K562 (cell line): Measurements from ENCODE around the gene RAB3C. TPM values are rescaled to one million over a fixed set of nuclear protein-coding genes. Genes with fewer than 3 reads are reported as not detected.
A peak's percentile ranks its signal among the peaks of the same experiment; 100 is the strongest.

Experiments used
- ATAC-seq: fragments of 200-7000 bp; cut with Tn5 transposase; 3 replicates; pipeline ENCODE4 v1.9.1; 2020; ENCODE audit warnings: moderate library complexity
- BruUV-seq: library from RNA; stranded (reverse); fragments of 400-500 nt; replicated peaks from 2 replicates; lab custom pipeline; 2021; lab: Mats Ljungman, UMichigan
- CTCF ChIA-PET: fragments of 300-600 bp; formaldehyde crosslinking; extraction: SDS; loops from one replicate; lab custom pipeline; 2021; ENCODE audit warnings: low intra/inter-chr PET ratio; lab: Yijun Ruan, JAX
- POLR2A ChIA-PET: fragments of 300-600, 350-650 bp; sonication (Branson Sonifier 250); formaldehyde crosslinking; extraction: SDS; loops from one replicate; lab custom pipeline; 2021; ENCODE audit warnings: antibody characterized with exemption, inconsistent platforms; lab: Yijun Ruan, JAX
- DNase-seq, 4 experiments: peaks; one replicate each; pipeline versions ENCODE4 v3.0.0 to v3.0.0-alpha.2; 2011 to 2018; ENCODE audit warnings: low spot score in 3 of 4, mixed read lengths in 3 of 4; ENCODE audit errors: extremely low read depth in 1 of 4
- FAIRE-seq: peaks from 2 replicates; lab custom pipeline; 2011; peaks lifted over from hg19 to GRCh38; lab: Jason Lieb, UNC
- H2AFZ ChIP-seq: 2 replicates; pipeline ENCODE4 v1.6.0; 2011; ENCODE audit warnings: low read depth, low read length, control low read depth, inconsistent platforms
- H3K27ac ChIP-seq: fragments of 200-600 bp; 3 replicates; pipeline ENCODE4 v1.8.0; 2011; ENCODE audit warnings: low read depth, mild to moderate bottlenecking, control low read depth, inconsistent platforms, low read length, moderate library complexity, mixed read lengths; ENCODE audit errors: extremely low read depth
- H3K27me3 ChIP-seq, 2 experiments: fragments of 300-600 bp in 1 of 2; 2 replicates in 1 of 2; 3 replicates in 1 of 2; pipeline versions ENCODE4 v1.6.0 to v1.8.0; 2011; ENCODE audit warnings: inconsistent platforms in 2 of 2, low read length in 2 of 2, mild to moderate bottlenecking in 1 of 2, mixed read lengths in 1 of 2, moderate library complexity in 1 of 2; ENCODE audit not compliant: control insufficient read depth in 2 of 2, insufficient read depth in 2 of 2
- H3K36me3 ChIP-seq: fragments of 300-600 bp; 3 replicates; pipeline ENCODE4 v1.8.0; 2011; ENCODE audit warnings: mild to moderate bottlenecking, low read length, inconsistent platforms; ENCODE audit not compliant: control insufficient read depth, insufficient read depth
- H3K4me1 ChIP-seq, 2 experiments: fragments of 200-600 bp in 1 of 2; replicated peaks in 1 of 2; 2 replicates in 1 of 2; 3 replicates in 1 of 2; pipeline versions ENCODE4 v1.5.1 to v1.8.0; 2011; ENCODE audit warnings: inconsistent platforms in 2 of 2, low read length in 2 of 2, mild to moderate bottlenecking in 1 of 2, mixed read lengths in 1 of 2, moderate library complexity in 1 of 2; ENCODE audit not compliant: control insufficient read depth in 2 of 2, insufficient read depth in 2 of 2
- H3K4me2 ChIP-seq: 2 replicates; pipeline ENCODE4 v1.6.1; 2011; ENCODE audit warnings: low read length, control low read depth, inconsistent platforms, mixed read lengths; ENCODE audit not compliant: insufficient read depth
- H3K4me3 ChIP-seq: fragments of 200-600 bp; sonication (generic), shearing (Covaris generic); 2 replicates; pipeline ENCODE4 v1.5.1; 2016; ENCODE audit warnings: control low read depth, inconsistent platforms
- H3K79me2 ChIP-seq: fragments of 200-600 bp; 3 replicates; pipeline ENCODE4 v1.8.0; 2011; ENCODE audit warnings: low read length, inconsistent platforms; ENCODE audit not compliant: control insufficient read depth, insufficient read depth
- H3K9ac ChIP-seq, 2 experiments: 2 replicates each; pipeline versions ENCODE4 v1.6.0 to v1.6.1; 2011; ENCODE audit warnings: low read depth in 2 of 2, low read length in 2 of 2, control low read depth in 1 of 2, inconsistent platforms in 1 of 2, mild to moderate bottlenecking in 1 of 2, mixed read lengths in 1 of 2; ENCODE audit not compliant: insufficient read depth in 1 of 2
- H3K9me1 ChIP-seq: one replicate; pipeline ENCODE4 v1.6.0; 2011; ENCODE audit warnings: inconsistent platforms, mild to moderate bottlenecking, low read length, moderate library complexity; ENCODE audit not compliant: control insufficient read depth, insufficient read depth
- H3K9me3 ChIP-seq: replicated peaks from 2 replicates; pipeline ENCODE4 v1.5.1; 2011; ENCODE audit warnings: low read depth, low read length, inconsistent platforms; ENCODE audit not compliant: control insufficient read depth, insufficient read depth
- H4K20me1 ChIP-seq: replicated peaks from 2 replicates; pipeline ENCODE4 v1.6.1; 2011; ENCODE audit warnings: low read length, inconsistent platforms, mixed read lengths; ENCODE audit not compliant: control insufficient read depth, insufficient read depth
- CBFB ChIP-seq: sonication (generic); formaldehyde crosslinking; IDR thresholded peaks from 2 replicates; pipeline ENCODE4 v1.4.0; 2020; ENCODE audit warnings: mild to moderate bottlenecking, missing genetic modification reagents
- CEBPB ChIP-seq: fragments of 450-650 bp; IDR thresholded peaks from 2 replicates; pipeline ENCODE4 v1.6.1; 2016; ENCODE audit warnings: missing genetic modification characterization, missing compliant biosample characterization
- DACH1 ChIP-seq: fragments of 450-650 bp; IDR thresholded peaks from 2 replicates; pipeline ENCODE4 v1.6.1; 2018; ENCODE audit not compliant: partially characterized antibody
- RAD21 ChIP-seq, 2 experiments: fragments of 250-450 bp in 1 of 2; fragments of 450-650 bp in 1 of 2; sonication (Bioruptor Pico) in 1 of 2; formaldehyde crosslinking in 1 of 2; IDR thresholded peaks in 1 of 2; conservative IDR thresholded peaks in 1 of 2; 2 replicates each; pipeline versions ENCODE4 v1.4.0 to v1.8.0; 2020 to 2022; ENCODE audit warnings: mild to moderate bottlenecking in 2 of 2, moderate library complexity in 1 of 2
- SMC3 ChIP-seq: conservative IDR thresholded peaks from 2 replicates; pipeline ENCODE4 v1.6.1; 2011; ENCODE audit warnings: low read depth, low read length, improper control_type of control experiment; ENCODE audit not compliant: insufficient read depth
- WGBS: fragments of 100-300 bp; shearing (Covaris generic); methylation state at CpG from one replicate; pipeline ENCODE4 v1.1.6; 2016; ENCODE audit warnings: low coverage, mixed read lengths; ENCODE audit not compliant: insufficient coverage; ENCODE audit errors: missing lambda C conversion rate; 5-methylcytosine and 5-hydroxymethylcytosine counted together
- in situ Hi-C: fragments of 300-500 bp; cut with MboI; formaldehyde crosslinking; loops from 4 replicates; pipeline ENCODE4 v1.15.0; 2018; ENCODE audit warnings: inconsistent platforms, mixed read lengths
- intact Hi-C: fragments of 100-400 bp; cut with micrococcal nuclease; formaldehyde crosslinking; loops from 2 replicates; pipeline ENCODE4 v1.14.2; 2022
- polyA plus RNA-seq, 8 experiments: library from polyadenylated mRNA; depleted of rRNA in 4 of 8; stranded (reverse) in 5 of 8; unstranded in 3 of 8; fragments of >200 nt; fragmentation: Nextera tagmentation in 2 of 8; fragmentation: Illumina TruSeq in 1 of 8; extraction: Ambion mirVana in 2 of 8; extraction: Trizol in 1 of 8; gene quantifications; 2 replicates each; pipeline versions ENCODE4 v1.2.1 to v1.2.3, GENCODE V29; 2011 to 2014; ENCODE audit warnings: inconsistent platforms in 1 of 8, missing spikeins in 1 of 8
- total RNA-seq, 7 experiments: library from RNA; depleted of rRNA in 6 of 7; stranded (reverse); fragments of >200 nt in 6 of 7; fragmentation: Illumina TruSeq in 2 of 7; extraction: Trizol in 2 of 7; gene quantifications; 2 replicates each; pipeline versions ENCODE4 v1.2.1 to v1.2.3, GENCODE V29; 2011 to 2021; ENCODE audit warnings: low replicate concordance in 1 of 7
- TF ChIP-seq, protein P1 (sequence below): IDR thresholded peaks from 2 replicates; pipeline ENCODE4 v1.6.1; 2011; ENCODE audit warnings: borderline replicate concordance, low read depth, mild to moderate bottlenecking, moderate library complexity, low read length; ENCODE audit not compliant: insufficient read depth, poor library complexity, severe bottlenecking
- TF ChIP-seq, protein P2 (sequence below), 2 experiments: fragments of 450-650 bp; formaldehyde crosslinking in 1 of 2; IDR thresholded peaks; 2 replicates each; pipeline versions ENCODE4 v1.4.0 to v1.6.1; 2014 to 2020; ENCODE audit warnings: mild to moderate bottlenecking in 2 of 2, borderline replicate concordance in 1 of 2, low read depth in 1 of 2

Gene RAB3C
- total and polyA plus RNA-seq, 9 of the 15 experiments (the other 6 are each of a cell fraction or from before 2014, with no cell fraction given), result not detected

DNA sequence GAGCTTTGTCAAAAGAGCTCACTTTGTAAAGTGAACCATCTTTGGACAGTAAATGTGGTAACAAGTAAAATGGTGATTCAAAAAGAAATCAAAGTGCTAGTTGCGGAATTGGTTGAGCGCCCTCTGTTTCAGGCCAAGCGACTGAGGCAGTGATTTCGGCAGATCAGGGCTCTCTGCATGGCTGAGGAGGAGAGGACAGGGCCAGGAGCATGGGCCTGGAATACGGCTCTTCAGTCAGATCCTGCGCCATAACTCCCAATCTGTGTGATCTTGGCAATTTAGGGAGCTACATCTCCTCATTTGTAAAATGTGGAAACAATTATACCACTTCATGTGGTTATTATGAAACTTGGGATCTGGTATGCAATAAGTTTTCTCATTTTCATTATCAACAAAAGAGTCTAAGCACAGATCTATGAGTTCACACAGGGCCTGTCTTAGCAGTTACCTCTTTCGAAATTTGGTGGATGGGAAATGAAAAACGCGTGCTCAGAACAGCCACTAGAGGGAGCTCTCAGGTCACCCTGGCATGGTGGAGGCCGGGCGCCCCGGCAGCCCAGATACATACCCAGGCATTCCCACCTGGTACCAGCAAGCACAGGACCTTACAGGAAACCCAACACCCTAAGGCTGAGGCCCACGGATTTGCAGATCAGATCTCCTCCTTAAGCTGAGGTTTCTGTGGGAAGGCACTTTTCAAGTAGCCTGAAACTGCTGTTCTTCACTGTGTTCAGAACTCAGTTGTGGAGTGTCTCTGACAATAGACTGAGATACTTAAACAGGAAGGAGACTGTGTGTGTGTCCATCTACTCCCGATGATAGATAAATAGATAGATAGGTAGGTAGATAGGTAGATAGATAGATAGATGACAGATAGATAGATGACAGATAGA lies 303.7 kb downstream of the RAB3C start:
- in situ Hi-C loops, result loop anchor here (25.0 kb wide), 1 partner anchor 901 kb away; no protein-coding TSS in a partner anchor
- Histone ChIP-seq H3K9ac (no peak overlapping the region), H2AFZ (0 out of 2 replicates have a peak overlapping the region, but pooled peaks have one; percentile 27), H3K9me3 (no peaks in the 10 kb centered on the region), H3K4me2 (no peak overlapping the region), H3K27me3 (peaks cover 0 to 5% of the 10 kb centered on the region in 2 experiments; a peak in 1 of 5 replicates), H3K27ac (no peak overlapping the region), H3K9me1 (no peaks in the 10 kb centered on the region), H3K79me2 (no peaks in the 10 kb centered on the region), H3K4me3 (no peak overlapping the region), H3K36me3 (no peaks in the 10 kb centered on the region), H4K20me1 (no peaks in the 10 kb centered on the region), H3K4me1 (no peaks in the 10 kb centered on the region)
- peak; percentile 84 for FAIRE-seq
- CTCF ChIA-PET, result interaction anchor here (0.6 to 1.4 kb wide), 3 partner anchors 121 to 374 kb away, joined by 4 to 5 read pairs (median 5); no protein-coding TSS in a partner anchor
- ATAC-seq, result peak; percentile 83
- intact Hi-C loops, result loop anchor here (10.0 kb wide), 2 partner anchors 498 to 918 kb away; no protein-coding TSS in a partner anchor
- no TSS peak for BruUV-seq
- 7% methylated on average over 13 of the region's 14 CpGs for WGBS
- POLR2A ChIA-PET, result interaction anchor here (0.6 kb wide), 1 partner anchor 542 kb away, joined by 3 read pairs; no protein-coding TSS in a partner anchor
- peak; percentile 48 to 72 (median 66) for DNase-seq
- TF ChIP-seq, protein P1, sequence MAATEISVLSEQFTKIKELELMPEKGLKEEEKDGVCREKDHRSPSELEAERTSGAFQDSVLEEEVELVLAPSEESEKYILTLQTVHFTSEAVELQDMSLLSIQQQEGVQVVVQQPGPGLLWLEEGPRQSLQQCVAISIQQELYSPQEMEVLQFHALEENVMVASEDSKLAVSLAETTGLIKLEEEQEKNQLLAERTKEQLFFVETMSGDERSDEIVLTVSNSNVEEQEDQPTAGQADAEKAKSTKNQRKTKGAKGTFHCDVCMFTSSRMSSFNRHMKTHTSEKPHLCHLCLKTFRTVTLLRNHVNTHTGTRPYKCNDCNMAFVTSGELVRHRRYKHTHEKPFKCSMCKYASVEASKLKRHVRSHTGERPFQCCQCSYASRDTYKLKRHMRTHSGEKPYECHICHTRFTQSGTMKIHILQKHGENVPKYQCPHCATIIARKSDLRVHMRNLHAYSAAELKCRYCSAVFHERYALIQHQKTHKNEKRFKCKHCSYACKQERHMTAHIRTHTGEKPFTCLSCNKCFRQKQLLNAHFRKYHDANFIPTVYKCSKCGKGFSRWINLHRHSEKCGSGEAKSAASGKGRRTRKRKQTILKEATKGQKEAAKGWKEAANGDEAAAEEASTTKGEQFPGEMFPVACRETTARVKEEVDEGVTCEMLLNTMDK, result peak; percentile 15
- TF ChIP-seq DACH1, result peak; percentile 57
- TF ChIP-seq CBFB (CRISPR knock-in tag), result no peak
- TF ChIP-seq CEBPB (tag), result peak; percentile 34; the same call in 1 of the 2 replicates
- TF ChIP-seq SMC3, result peak; percentile 54; the same call in 1 of the 2 replicates
- peak in 1 of 2 experiments; percentile 59; a peak in 3 of 4 replicates for TF ChIP-seq RAD21 (CRISPR knock-in tag; conservative IDR thresholded peaks at IDR 0.05 in 1 of 2, IDR thresholded peaks at IDR 0.05 in 1 of 2)
- TF ChIP-seq, protein P2, sequence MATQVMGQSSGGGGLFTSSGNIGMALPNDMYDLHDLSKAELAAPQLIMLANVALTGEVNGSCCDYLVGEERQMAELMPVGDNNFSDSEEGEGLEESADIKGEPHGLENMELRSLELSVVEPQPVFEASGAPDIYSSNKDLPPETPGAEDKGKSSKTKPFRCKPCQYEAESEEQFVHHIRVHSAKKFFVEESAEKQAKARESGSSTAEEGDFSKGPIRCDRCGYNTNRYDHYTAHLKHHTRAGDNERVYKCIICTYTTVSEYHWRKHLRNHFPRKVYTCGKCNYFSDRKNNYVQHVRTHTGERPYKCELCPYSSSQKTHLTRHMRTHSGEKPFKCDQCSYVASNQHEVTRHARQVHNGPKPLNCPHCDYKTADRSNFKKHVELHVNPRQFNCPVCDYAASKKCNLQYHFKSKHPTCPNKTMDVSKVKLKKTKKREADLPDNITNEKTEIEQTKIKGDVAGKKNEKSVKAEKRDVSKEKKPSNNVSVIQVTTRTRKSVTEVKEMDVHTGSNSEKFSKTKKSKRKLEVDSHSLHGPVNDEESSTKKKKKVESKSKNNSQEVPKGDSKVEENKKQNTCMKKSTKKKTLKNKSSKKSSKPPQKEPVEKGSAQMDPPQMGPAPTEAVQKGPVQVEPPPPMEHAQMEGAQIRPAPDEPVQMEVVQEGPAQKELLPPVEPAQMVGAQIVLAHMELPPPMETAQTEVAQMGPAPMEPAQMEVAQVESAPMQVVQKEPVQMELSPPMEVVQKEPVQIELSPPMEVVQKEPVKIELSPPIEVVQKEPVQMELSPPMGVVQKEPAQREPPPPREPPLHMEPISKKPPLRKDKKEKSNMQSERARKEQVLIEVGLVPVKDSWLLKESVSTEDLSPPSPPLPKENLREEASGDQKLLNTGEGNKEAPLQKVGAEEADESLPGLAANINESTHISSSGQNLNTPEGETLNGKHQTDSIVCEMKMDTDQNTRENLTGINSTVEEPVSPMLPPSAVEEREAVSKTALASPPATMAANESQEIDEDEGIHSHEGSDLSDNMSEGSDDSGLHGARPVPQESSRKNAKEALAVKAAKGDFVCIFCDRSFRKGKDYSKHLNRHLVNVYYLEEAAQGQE (IDR thresholded peaks at IDR 0.05; ENCODE audit: borderline replicate concordance), result peak; percentile 38; the same call in 1 of the 2 replicates
- TF ChIP-seq, protein P2 (CRISPR knock-in tag; IDR thresholded peaks at IDR 0.05; ENCODE audit: low read depth), result no peak
